ENCODE results near the gene ZNF283. TPM values are rescaled to one million over a fixed set of nuclear protein-coding genes. Genes with fewer than 3 reads are reported as not detected.
"Not testable (repeated sequence)": the region's sequence is repeated elsewhere in the genome, so short reads cannot be mapped to it uniquely, and the experiment has no call there.

Gene ZNF283
- total RNA-seq, 2 donors from 2014 or later = 4.4 to 6.9 TPM

DNA sequence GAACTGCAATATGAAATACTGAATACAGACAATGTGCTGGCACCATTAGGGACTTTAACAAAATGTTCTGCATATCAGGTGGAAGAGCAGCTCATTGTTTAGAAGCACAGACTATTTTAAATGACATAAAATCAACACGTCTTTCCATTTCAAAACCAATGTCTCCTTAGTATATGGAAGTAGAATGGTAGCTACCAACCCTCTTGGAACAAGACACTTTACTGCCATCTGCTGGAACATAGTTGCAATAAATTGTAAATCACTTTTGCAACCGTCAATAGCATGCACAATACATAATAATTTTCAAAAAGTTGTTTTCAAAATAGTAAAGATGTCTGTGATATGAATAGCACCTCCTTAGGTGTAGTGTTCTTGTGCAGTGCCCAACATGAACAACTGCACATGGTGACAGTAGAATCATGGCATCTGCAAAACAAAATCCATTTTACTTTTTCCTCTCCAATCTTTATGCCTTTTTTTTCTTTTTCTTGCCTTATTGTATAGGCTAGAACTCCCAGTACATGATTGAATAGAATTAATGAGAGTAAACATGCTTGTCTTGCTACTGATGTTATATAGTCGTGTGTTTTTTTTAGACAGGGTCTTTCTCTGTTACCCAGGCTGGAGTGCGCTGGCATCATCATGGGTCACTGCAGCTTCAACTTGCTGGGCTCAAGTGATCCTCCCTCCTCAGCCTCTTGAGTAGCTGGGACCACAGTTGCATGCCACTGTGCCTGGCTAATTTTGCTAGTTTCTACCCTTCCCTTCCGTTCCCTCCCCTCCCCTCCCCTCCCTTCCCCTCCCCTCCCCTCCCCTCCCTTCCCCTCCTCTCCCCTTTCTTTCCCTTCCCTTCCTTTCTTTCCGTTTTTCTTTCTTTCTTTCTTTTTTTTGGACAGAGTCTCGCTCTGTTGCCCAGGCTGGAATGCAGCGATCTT lies 17.1 kb upstream of the ZNF283 start:
- Mint-ChIP-seq H3K4me3 (no peak overlapping the region), H3K27me3 (peaks cover 10% of the 10 kb centered on the region), H3K4me1 (peaks cover 20% of the 10 kb centered on the region), H3K36me3 (ENCODE audit: low read depth) (no peaks in the 10 kb centered on the region), H3K27ac (peak overlapping the region; percentile 14)
- ATAC-seq = peak; percentile 78
- H3K9me3 ChIP-seq (ENCODE audit: control insufficient read depth, low read length, poor library complexity, severe bottlenecking) = no peaks in the 10 kb centered on the region
- DNase-seq = no peak

GRCh38 chr19:43811837-43812236 lies 15.3 kb upstream of the ZNF283 start:
- peaks cover 20% of the 10 kb centered on the region for H3K4me1 Mint-ChIP-seq
- no peak for DNase-seq
- ATAC-seq = no peak
- H3K4me3 Mint-ChIP-seq = no peak overlapping the region
- H3K27ac Mint-ChIP-seq = peak overlapping the region; percentile 92
- H3K9me3 ChIP-seq (ENCODE audit: control insufficient read depth, low read length, poor library complexity, severe bottlenecking) = no peaks in the 10 kb centered on the region
- no peaks in the 10 kb centered on the region for H3K36me3 Mint-ChIP-seq (ENCODE audit: low read depth)
- H3K27me3 Mint-ChIP-seq = peaks cover 7% of the 10 kb centered on the region

- Mint-ChIP-seq H3K4me3 (peak overlapping the region; percentile 19), H3K36me3 (ENCODE audit: low read depth) (no peaks in the 10 kb centered on the region), H3K4me1 (peaks cover 20% of the 10 kb centered on the region), H3K27me3 (peaks cover 3% of the 10 kb centered on the region), H3K27ac (peak overlapping the region; percentile 92)
- ATAC-seq (no peak), DNase-seq (no peak)
- no peaks in the 10 kb centered on the region for H3K9me3 ChIP-seq (ENCODE audit: control insufficient read depth, low read length, poor library complexity, severe bottlenecking)
Observed at GRCh38 chr19:43812259-43812658, 14.9 kb upstream of the ZNF283 start.

DNA sequence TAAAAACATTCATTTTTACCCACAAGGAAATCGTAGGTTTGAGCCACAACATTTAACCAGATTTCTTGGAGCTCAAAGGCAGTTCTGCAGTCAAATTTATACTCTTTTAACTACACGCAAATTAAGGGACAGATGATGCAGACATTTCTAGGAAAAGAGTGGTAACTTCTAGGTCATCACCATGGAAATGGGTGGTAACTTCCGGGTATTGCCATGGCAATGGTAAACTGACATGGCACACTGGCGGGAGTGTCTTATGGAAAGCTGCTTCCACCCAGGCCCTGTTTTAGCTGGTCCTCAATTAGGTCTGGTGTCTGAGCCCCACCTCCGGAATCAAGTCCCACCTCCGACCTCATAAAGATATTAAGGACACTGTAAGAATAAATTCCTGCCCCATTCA lies 14.4 kb upstream of the ZNF283 start:
- H3K4me3 Mint-ChIP-seq = no peak overlapping the region
- peak; percentile 52 for ATAC-seq
- peaks cover 20% of the 10 kb centered on the region for H3K4me1 Mint-ChIP-seq
- no peak for DNase-seq
- H3K27ac Mint-ChIP-seq = peak overlapping the region; percentile 92
- H3K9me3 ChIP-seq (ENCODE audit: control insufficient read depth, low read length, poor library complexity, severe bottlenecking) = no peaks in the 10 kb centered on the region
- H3K36me3 Mint-ChIP-seq (ENCODE audit: low read depth) = no peaks in the 10 kb centered on the region
- no peaks in the 10 kb centered on the region for H3K27me3 Mint-ChIP-seq

GRCh38 chr19:43814663-43815352 lies 12.3 kb upstream of the ZNF283 start:
- no peak for DNase-seq
- Mint-ChIP-seq H3K4me1 (peaks cover 20% of the 10 kb centered on the region), H3K36me3 (ENCODE audit: low read depth) (no peaks in the 10 kb centered on the region), H3K27ac (peak overlapping the region; percentile 37), H3K4me3 (no peak overlapping the region), H3K27me3 (no peaks in the 10 kb centered on the region)
- no peaks in the 10 kb centered on the region for H3K9me3 ChIP-seq (ENCODE audit: control insufficient read depth, low read length, poor library complexity, severe bottlenecking)
- no peak for ATAC-seq

- H3K9me3 ChIP-seq (ENCODE audit: control insufficient read depth, low read length, poor library complexity, severe bottlenecking) = not testable (repeated sequence)
Observed at GRCh38 chr19:43817454-43817853, 9.7 kb upstream of the ZNF283 start.

GRCh38 chr19:43818500-43818899 lies 8.6 kb upstream of the ZNF283 start:
- no peaks in the 10 kb centered on the region for H3K9me3 ChIP-seq (ENCODE audit: control insufficient read depth, low read length, poor library complexity, severe bottlenecking)
- H3K27me3 Mint-ChIP-seq = peaks cover 5% of the 10 kb centered on the region
- no peak overlapping the region for H3K27ac Mint-ChIP-seq
- no peak overlapping the region for H3K4me3 Mint-ChIP-seq
- no peak for DNase-seq
- no peak for ATAC-seq
- H3K36me3 Mint-ChIP-seq (ENCODE audit: low read depth) = no peaks in the 10 kb centered on the region
- H3K4me1 Mint-ChIP-seq = peaks cover 10% of the 10 kb centered on the region

More at GRCh38 chr19:43817454-43817853, 9.7 kb upstream of the ZNF283 start:
- not testable (repeated sequence) for H3K27ac Mint-ChIP-seq; H3K27me3 Mint-ChIP-seq; H3K36me3 Mint-ChIP-seq (ENCODE audit: low read depth); ATAC-seq; H3K4me3 Mint-ChIP-seq; DNase-seq
- peaks cover 14% of the 10 kb centered on the region for H3K4me1 Mint-ChIP-seq

DNA sequence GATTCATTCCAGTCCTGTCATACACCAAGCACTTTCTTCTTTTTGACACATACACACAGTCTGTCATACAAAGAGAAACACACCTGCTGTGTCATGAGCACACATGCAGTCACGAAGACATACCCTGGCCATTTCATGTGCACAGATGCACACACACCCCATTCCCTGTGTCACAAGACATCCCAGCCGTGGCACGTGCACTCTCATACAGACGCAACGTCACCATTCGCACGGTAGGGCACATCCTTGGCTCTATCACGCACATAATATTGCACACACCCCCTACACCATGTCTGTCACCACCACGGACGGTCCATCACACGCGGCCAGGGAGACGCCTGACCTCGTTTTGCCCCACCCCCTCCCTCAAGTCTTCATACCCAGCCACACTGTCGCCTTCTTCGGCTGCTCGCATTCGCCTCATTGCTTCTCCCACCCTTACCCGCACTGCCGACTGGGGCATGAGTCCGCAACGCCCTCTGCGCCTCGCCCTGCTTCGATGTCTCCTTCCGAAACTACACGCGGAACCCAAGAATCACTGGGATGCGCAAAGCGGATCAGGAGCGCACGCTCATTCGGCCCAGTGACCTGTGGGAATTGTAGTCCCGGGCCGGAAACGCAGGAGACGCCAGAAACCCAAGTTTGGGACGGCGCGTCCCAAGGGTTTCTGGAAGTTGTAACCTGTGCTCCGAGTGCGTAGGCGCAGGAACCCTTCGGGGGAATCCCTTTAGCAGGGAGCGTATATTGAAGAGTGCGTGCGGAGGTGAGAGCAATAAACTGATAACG lies 6.8 kb upstream of the ZNF283 start:
- no peaks in the 10 kb centered on the region for H3K9me3 ChIP-seq (ENCODE audit: control insufficient read depth, low read length, poor library complexity, severe bottlenecking)
- ATAC-seq (peak; percentile 66), DNase-seq (no peak)
- H3K4me1 Mint-ChIP-seq = peaks cover 10% of the 10 kb centered on the region
- H3K27me3 Mint-ChIP-seq = peaks cover 5% of the 10 kb centered on the region
- no peaks in the 10 kb centered on the region for H3K36me3 Mint-ChIP-seq (ENCODE audit: low read depth)
- peak overlapping the region; percentile 86 for H3K27ac Mint-ChIP-seq
- peak overlapping the region; percentile 97 for H3K4me3 Mint-ChIP-seq

- peak overlapping the region; percentile 86 for H3K27ac Mint-ChIP-seq
Observed at GRCh38 chr19:43820884-43821215, 6.3 kb upstream of the ZNF283 start.

GRCh38 chr19:43823856-43824255 lies 3.3 kb upstream of the ZNF283 start:
- not testable (repeated sequence) for DNase-seq; H3K9me3 ChIP-seq (ENCODE audit: control insufficient read depth, low read length, poor library complexity, severe bottlenecking); ATAC-seq; H3K27me3 Mint-ChIP-seq; H3K4me3 Mint-ChIP-seq; H3K36me3 Mint-ChIP-seq (ENCODE audit: low read depth); H3K27ac Mint-ChIP-seq
- peaks cover 20% of the 10 kb centered on the region for H3K4me1 Mint-ChIP-seq

More at GRCh38 chr19:43820884-43821215, 6.3 kb upstream of the ZNF283 start:
- Mint-ChIP-seq H3K36me3 (ENCODE audit: low read depth) (no peaks in the 10 kb centered on the region), H3K4me1 (peaks cover 10% of the 10 kb centered on the region), H3K27me3 (peaks cover 5% of the 10 kb centered on the region), H3K4me3 (peak overlapping the region; percentile 97)
- DNase-seq (no peak), ATAC-seq (no peak)
- no peaks in the 10 kb centered on the region for H3K9me3 ChIP-seq (ENCODE audit: control insufficient read depth, low read length, poor library complexity, severe bottlenecking)

DNA sequence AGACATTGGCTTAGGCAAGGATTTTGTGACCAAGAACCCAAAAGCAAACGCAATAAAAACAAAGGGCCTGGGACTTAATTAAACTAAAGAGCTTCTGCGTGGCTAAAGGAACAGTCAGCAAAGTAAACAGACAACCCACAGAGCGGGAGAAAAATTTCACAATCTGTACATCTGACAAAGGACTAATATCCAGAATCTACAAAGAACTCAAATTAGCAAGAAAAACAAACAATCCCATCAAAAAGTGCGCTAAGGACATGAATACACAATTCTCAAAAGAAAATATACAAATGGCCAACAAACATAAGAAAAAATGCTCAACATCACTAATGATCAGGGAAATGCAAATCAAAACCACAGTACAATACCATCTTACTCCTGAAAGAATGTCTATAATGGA lies 2.5 kb upstream of the ZNF283 start:
- not testable (repeated sequence) for H3K9me3 ChIP-seq (ENCODE audit: control insufficient read depth, low read length, poor library complexity, severe bottlenecking); H3K4me3 Mint-ChIP-seq; H3K27me3 Mint-ChIP-seq; DNase-seq; H3K36me3 Mint-ChIP-seq (ENCODE audit: low read depth); H3K27ac Mint-ChIP-seq; ATAC-seq
- peaks cover 20% of the 10 kb centered on the region for H3K4me1 Mint-ChIP-seq

GRCh38 chr19:43839139-43839538 lies 12.0 kb downstream of the ZNF283 start:
- peaks cover 32% of the 10 kb centered on the region for H3K9me3 ChIP-seq (ENCODE audit: control insufficient read depth, low read length, poor library complexity, severe bottlenecking)
- Mint-ChIP-seq H3K27me3 (no peaks in the 10 kb centered on the region), H3K36me3 (ENCODE audit: low read depth) (peaks cover 13% of the 10 kb centered on the region), H3K4me3 (no peak overlapping the region), H3K27ac (no peak overlapping the region), H3K4me1 (no peaks in the 10 kb centered on the region)
- ATAC-seq = no peak
- no peak for DNase-seq

DNA sequence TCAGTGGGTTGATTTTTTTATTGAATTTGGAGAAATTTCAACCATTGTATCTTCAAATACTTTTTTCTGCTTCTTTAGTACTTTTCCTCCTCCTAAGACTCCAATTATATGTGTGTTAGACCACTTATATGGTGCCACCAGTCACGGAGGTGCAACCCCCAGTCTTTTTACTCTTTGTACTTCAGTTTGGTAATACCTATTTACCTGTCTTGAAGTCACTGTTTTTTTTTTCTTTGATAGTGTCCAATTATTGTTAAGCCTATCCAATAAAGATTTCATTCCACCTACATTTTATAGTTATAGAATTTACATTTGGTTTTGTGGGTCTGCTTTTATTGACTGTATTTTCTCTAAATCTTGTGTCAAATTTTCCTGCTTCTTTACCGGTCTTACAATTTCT lies 14.9 kb downstream of the ZNF283 start:
- no peak for ATAC-seq
- no peak for DNase-seq
- H3K4me1 Mint-ChIP-seq = no peaks in the 10 kb centered on the region
- H3K27me3 Mint-ChIP-seq = no peaks in the 10 kb centered on the region
- peaks cover 12% of the 10 kb centered on the region for H3K36me3 Mint-ChIP-seq (ENCODE audit: low read depth)
- no peak overlapping the region for H3K4me3 Mint-ChIP-seq
- no peak overlapping the region for H3K27ac Mint-ChIP-seq
- H3K9me3 ChIP-seq (ENCODE audit: control insufficient read depth, low read length, poor library complexity, severe bottlenecking) = peaks cover 31% of the 10 kb centered on the region

All from T-helper 17 cell (primary cell).